Measurements from ENCODE around the gene MYO18B. TPM values are rescaled to one million over a fixed set of nuclear protein-coding genes. Genes with fewer than 3 reads are reported as not detected.

The MYO18B gene
- total RNA-seq, 1 donor from 2014 or later = not detected

GRCh38 chr22:26047920-26048319, 305.9 kb downstream of the MYO18B start:
- Mint-ChIP-seq H3K27ac (ENCODE audit: unreplicated experiment) (no peak overlapping the region), H3K27me3 (ENCODE audit: low read depth) (peaks cover 32% of the 10 kb centered on the region), H3K4me3 (no peak overlapping the region), H3K9me3 (no peaks in the 10 kb centered on the region), H3K36me3 (ENCODE audit: low read depth) (no peaks in the 10 kb centered on the region), H3K4me1 (peaks cover 5% of the 10 kb centered on the region)
- no peak for DNase-seq (ENCODE audit: low read depth, low spot score)
- TF ChIP-seq CTCF (conservative IDR thresholded peaks at IDR 0.05) = no peak

DNA sequence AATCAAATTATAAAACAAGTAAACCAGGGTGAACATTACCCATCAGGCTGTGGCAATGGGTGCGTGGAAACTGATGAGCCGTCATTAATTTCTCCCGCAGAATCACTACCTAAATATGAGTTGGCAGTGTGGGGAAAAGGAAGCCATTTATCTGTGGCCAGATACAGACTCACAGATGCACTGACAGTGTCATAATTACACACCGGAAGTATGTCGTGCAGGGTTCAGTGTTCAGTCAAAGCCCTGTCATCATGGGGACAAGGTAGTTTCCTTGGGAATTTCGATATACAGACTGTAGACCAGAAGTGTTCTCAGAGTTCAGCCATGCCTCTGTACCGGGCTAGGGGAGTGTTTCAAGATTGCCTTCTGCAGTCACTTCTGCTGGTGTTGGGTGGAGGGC, 308.1 kb downstream of the MYO18B start:
- peaks cover 21% of the 10 kb centered on the region for H3K4me1 Mint-ChIP-seq
- TF ChIP-seq CTCF (conservative IDR thresholded peaks at IDR 0.05) = no peak

DNA sequence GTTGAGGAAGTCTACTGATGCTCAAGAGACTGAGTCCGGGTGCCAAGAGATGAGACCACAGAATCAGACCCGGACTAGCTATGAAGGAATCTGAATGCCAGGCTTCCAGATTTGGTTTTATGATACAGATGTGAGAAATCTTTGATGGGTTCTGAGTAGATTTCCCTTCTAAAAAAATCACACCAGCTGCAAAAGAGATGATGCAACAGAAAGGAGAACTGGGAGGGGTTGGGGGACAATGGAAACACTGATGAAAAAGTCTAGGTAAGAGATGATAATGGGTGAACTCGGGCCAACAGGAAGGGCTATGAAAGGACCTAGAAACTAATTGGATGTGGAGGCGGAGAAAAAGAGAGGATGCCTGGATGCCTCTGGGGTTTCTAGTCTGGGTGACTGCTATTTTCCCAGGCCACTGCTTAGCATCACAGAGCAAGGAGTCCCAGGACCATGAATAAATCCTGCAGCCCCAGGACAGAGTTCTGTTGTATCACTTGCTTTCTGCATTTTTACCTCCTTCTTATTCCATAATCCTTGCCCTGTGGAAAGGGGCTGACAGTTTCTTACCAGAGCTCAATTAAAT, 311.8 kb downstream of the MYO18B start:
- H3K27ac Mint-ChIP-seq (ENCODE audit: unreplicated experiment) = no peak overlapping the region
- peaks cover 37% of the 10 kb centered on the region for H3K4me1 Mint-ChIP-seq
- H3K36me3 Mint-ChIP-seq (ENCODE audit: low read depth) = no peaks in the 10 kb centered on the region
- H3K4me3 Mint-ChIP-seq = peak overlapping the region; percentile 14
- H3K9me3 Mint-ChIP-seq = no peaks in the 10 kb centered on the region
- no peak for DNase-seq (ENCODE audit: low read depth, low spot score)
- TF ChIP-seq CTCF (conservative IDR thresholded peaks at IDR 0.05) = no peak
- peaks cover 57% of the 10 kb centered on the region for H3K27me3 Mint-ChIP-seq (ENCODE audit: low read depth)

More for the DNA sequence above, 308.1 kb downstream of the MYO18B start:
- H3K36me3 Mint-ChIP-seq (ENCODE audit: low read depth) = no peaks in the 10 kb centered on the region
- peaks cover 40% of the 10 kb centered on the region for H3K27me3 Mint-ChIP-seq (ENCODE audit: low read depth)
- no peak overlapping the region for H3K27ac Mint-ChIP-seq (ENCODE audit: unreplicated experiment)
- H3K9me3 Mint-ChIP-seq = no peaks in the 10 kb centered on the region
- H3K4me3 Mint-ChIP-seq = no peak overlapping the region
- no peak for DNase-seq (ENCODE audit: low read depth, low spot score)

DNA sequence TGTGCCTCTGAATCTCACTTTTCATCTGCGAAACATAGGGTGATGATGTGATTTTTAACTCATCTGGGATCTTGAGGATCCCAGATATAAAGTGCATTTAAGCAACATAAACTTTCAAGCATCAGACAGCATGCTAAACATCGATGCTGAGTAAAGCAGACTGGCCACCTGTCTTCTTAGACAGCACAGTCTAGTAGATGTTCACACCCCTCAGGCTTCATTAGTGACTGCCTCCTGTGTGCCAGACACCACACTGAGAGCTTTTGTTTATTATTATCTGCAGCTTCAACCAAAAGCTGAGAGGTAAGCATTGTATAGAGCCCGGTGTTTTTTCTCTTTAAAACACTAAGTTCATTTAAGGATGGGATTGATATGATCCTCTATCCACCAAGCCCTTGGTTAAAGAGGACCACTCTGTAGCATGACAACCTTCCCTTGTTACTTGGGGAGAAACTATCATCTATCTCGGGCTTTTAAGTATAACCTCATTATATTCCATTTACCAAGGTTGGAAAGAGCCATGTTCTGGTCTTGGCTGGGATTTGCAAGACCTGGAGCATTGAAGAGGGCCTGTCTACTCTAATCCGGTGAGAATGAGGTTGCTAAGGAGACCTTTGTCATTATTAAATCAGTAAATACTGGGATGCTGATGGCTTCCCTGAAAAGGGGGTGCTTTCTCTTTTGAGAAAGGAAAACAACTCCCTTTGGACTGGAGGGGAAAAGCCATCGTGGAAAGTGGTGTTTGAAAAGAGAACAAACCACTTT, 313.0 kb downstream of the MYO18B start:
- TF ChIP-seq CTCF (conservative IDR thresholded peaks at IDR 0.05) = no peak
- no peak for DNase-seq (ENCODE audit: low read depth, low spot score)
- no peak overlapping the region for H3K4me3 Mint-ChIP-seq
- H3K9me3 Mint-ChIP-seq = no peaks in the 10 kb centered on the region
- H3K27me3 Mint-ChIP-seq (ENCODE audit: low read depth) = peaks cover 56% of the 10 kb centered on the region
- H3K4me1 Mint-ChIP-seq = peaks cover 37% of the 10 kb centered on the region
- H3K36me3 Mint-ChIP-seq (ENCODE audit: low read depth) = no peaks in the 10 kb centered on the region
- no peak overlapping the region for H3K27ac Mint-ChIP-seq (ENCODE audit: unreplicated experiment)

DNA sequence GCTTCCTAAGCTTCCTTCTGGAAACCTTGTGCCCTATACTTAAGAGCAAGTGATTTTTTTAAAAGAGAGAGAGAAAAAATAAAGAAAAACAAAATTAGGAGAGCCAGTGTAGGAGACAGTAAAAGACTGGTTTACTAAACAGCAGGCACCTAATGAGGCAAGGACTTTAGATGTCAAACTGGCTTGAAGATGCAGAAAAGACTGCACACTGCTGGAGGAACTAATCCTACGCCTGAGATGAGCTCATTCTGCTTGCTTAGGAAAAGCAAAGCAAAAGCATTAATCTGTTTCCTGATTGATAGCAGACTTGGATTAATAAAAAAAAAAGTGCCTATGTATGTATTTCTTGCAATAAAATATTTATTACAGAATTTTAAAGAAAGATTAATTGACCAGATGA, 313.7 kb downstream of the MYO18B start:
- DNase-seq (ENCODE audit: low read depth, low spot score) = no peak
- Mint-ChIP-seq H3K27me3 (ENCODE audit: low read depth) (peaks cover 56% of the 10 kb centered on the region), H3K36me3 (ENCODE audit: low read depth) (no peaks in the 10 kb centered on the region), H3K4me3 (no peak overlapping the region), H3K27ac (ENCODE audit: unreplicated experiment) (no peak overlapping the region), H3K9me3 (no peaks in the 10 kb centered on the region), H3K4me1 (peaks cover 37% of the 10 kb centered on the region)
- no peak for TF ChIP-seq CTCF (conservative IDR thresholded peaks at IDR 0.05)
